ENCODE results near the gene NAV2. TPM values are rescaled to one million over a fixed set of nuclear protein-coding genes. Genes with fewer than 3 reads are reported as not detected.
A peak's percentile ranks its signal among the peaks of the same experiment; 100 is the strongest.

The NAV2 gene
- total RNA-seq, 1 donor from 2014 or later, result not detected

DNA sequence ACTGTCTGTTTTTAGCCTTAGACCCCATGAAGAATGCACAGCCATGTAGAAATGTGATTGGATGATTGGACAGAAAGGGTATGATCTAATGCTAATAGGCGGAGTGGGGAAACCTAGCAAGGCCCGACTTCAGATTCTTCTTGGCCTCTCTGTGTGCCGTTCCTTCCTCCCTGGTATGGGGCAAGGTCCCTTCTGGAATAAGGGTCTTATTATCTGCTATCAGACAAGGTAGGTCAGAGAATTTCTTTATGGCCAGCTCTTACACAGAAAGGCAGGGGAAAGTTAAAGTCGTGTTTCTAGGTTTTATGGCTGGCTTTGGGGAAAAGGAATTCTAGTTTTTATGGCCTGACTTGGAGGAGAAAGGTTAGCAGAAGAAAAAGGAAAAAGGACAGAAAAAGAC is 417.0 kb downstream of the NAV2 start:
- H3K27me3 Mint-ChIP-seq, result peaks cover 24% of the 10 kb centered on the region
- no peak for DNase-seq
- H3K4me1 Mint-ChIP-seq, result peaks cover 10% of the 10 kb centered on the region
- no peaks in the 10 kb centered on the region for H3K9me3 Mint-ChIP-seq
- H3K27ac Mint-ChIP-seq, result no peak overlapping the region
- no peak overlapping the region for H3K4me3 Mint-ChIP-seq
- intact Hi-C loops (cut with micrococcal nuclease), result loop anchor here (5.0 kb wide), 2 partner anchors 177 to 208 kb away; no protein-coding TSS in a partner anchor
- H3K36me3 Mint-ChIP-seq (ENCODE audit: low read depth), result no peaks in the 10 kb centered on the region

- Mint-ChIP-seq H3K36me3 (ENCODE audit: low read depth) (no peaks in the 10 kb centered on the region), H3K4me1 (peaks cover 10% of the 10 kb centered on the region), H3K9me3 (no peaks in the 10 kb centered on the region), H3K27ac (no peak overlapping the region), H3K4me3 (peak overlapping the region; percentile 70), H3K27me3 (peaks cover 26% of the 10 kb centered on the region)
- DNase-seq, result peak; percentile 81
- intact Hi-C loops (cut with micrococcal nuclease), result loop anchor here (1.0 to 5.0 kb wide), 3 partner anchors 180 to 223 kb away; no protein-coding TSS in a partner anchor
Measured at GRCh38 chr11:20131788-20132666, 419.4 kb downstream of the NAV2 start.

DNA sequence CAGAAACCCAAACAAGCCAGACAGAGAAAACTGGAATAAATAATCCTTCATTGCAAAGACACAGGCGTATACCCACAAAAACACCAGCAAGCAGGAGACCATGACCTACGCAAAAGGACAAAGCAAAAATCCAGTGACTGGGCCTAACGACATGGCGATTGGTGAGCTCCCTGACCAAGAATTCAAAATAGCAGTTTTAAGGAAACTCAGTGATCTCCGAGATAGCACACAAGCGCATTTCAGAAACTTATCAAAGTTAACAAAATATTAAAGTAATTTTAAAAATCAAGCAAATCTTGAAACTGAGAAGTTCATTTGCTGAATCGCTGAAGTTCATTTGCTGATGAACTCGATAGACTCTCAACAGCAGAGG is 420.0 kb downstream of the NAV2 start:
- intact Hi-C loops (cut with micrococcal nuclease), result loop anchor here (1.0 to 5.0 kb wide), 3 partner anchors 180 to 223 kb away; no protein-coding TSS in a partner anchor
- H3K9me3 Mint-ChIP-seq, result no peaks in the 10 kb centered on the region

DNA sequence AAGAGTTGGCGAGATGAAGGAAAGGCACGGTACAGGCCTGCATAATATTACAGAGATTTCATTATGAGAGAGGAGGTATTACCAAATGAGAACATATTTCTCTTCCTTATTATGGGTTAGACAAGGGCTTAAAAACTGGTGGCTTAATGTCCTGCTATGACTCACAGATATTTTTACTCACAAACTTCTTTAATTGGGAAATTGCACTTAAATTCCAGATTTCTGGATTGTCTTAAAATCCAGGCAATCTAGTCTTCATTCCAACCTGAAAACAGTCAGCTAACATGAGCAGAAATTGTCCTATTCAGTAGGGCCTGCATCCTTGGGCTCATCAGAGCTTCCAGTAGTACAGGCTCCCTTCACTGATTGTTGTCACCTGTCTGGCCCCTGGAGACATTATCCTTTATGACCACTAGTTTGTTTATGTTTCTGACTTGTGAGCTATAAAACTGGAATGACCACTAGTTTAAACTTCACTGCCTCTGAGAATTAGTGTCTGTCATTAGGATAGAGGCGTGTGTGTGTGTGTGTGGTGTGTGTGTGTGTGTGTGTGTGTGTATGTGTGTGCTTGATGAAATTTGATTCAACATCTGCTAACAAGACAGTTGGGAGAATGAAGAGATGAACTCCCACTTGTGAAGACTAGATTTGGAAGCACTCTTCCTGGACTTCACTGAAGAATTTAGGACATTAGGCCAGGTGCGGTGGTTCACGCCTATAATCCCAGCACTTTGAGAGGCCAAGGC is 422.5 kb downstream of the NAV2 start:
- no peaks in the 10 kb centered on the region for H3K9me3 Mint-ChIP-seq
- no peak overlapping the region for H3K4me3 Mint-ChIP-seq
- H3K27me3 Mint-ChIP-seq, result peaks cover 33% of the 10 kb centered on the region
- DNase-seq, result no peak
- peaks cover 10% of the 10 kb centered on the region for H3K4me1 Mint-ChIP-seq
- H3K27ac Mint-ChIP-seq, result no peak overlapping the region
- intact Hi-C loops (cut with micrococcal nuclease), result loop anchor here (5.0 kb wide), 3 partner anchors 183 to 688 kb away; no protein-coding TSS in a partner anchor
- H3K36me3 Mint-ChIP-seq (ENCODE audit: low read depth), result no peaks in the 10 kb centered on the region

More for the DNA sequence above, 420.0 kb downstream of the NAV2 start:
- Mint-ChIP-seq H3K4me1 (peaks cover 10% of the 10 kb centered on the region), H3K36me3 (ENCODE audit: low read depth) (no peaks in the 10 kb centered on the region), H3K27me3 (peaks cover 26% of the 10 kb centered on the region), H3K27ac (no peak overlapping the region), H3K4me3 (peak overlapping the region; percentile 70)
- DNase-seq, result no peak

GRCh38 chr11:20137637-20138036 is 425.0 kb downstream of the NAV2 start:
- no peak overlapping the region for H3K4me3 Mint-ChIP-seq
- H3K9me3 Mint-ChIP-seq, result no peaks in the 10 kb centered on the region
- DNase-seq, result no peak
- H3K27me3 Mint-ChIP-seq, result peaks cover 19% of the 10 kb centered on the region
- H3K4me1 Mint-ChIP-seq, result no peaks in the 10 kb centered on the region
- intact Hi-C loops (cut with micrococcal nuclease), result loop anchor here (5.0 kb wide), 1 partner anchor 690 kb away; no protein-coding TSS in a partner anchor
- H3K27ac Mint-ChIP-seq, result no peak overlapping the region
- no peaks in the 10 kb centered on the region for H3K36me3 Mint-ChIP-seq (ENCODE audit: low read depth)

DNA sequence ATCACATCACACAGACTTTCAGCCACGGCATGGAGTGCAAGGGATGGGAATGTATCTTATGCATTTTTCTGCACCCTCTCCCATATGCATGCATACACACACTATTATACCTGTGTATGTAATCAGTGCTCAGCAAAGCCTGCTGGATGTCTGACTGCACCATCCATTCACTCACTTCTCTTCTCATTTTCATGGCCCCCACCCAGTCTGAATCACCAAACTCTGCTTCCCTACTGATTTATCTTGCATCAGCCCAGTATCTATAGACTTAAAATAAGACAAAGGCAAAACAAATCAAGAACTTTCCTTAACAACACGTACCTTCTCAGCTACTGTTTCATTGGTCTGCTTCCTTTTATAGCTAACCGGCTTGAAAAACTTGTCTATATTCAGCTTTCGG is 426.1 kb downstream of the NAV2 start:
- Mint-ChIP-seq H3K36me3 (ENCODE audit: low read depth) (no peaks in the 10 kb centered on the region), H3K4me3 (no peak overlapping the region), H3K4me1 (no peaks in the 10 kb centered on the region), H3K27ac (no peak overlapping the region), H3K27me3 (peaks cover 15% of the 10 kb centered on the region), H3K9me3 (no peaks in the 10 kb centered on the region)
- DNase-seq, result no peak
- intact Hi-C loops (cut with micrococcal nuclease), result loop anchor here (5.0 kb wide), 1 partner anchor 691 kb away; no protein-coding TSS in a partner anchor

GRCh38 chr11:20154381-20154780 is 441.7 kb downstream of the NAV2 start:
- no peak overlapping the region for H3K4me3 Mint-ChIP-seq
- no peak overlapping the region for H3K27ac Mint-ChIP-seq
- no peak for DNase-seq
- peaks cover 46% of the 10 kb centered on the region for H3K27me3 Mint-ChIP-seq
- peaks cover 16% of the 10 kb centered on the region for H3K4me1 Mint-ChIP-seq
- H3K9me3 Mint-ChIP-seq, result peaks cover 20% of the 10 kb centered on the region
- peaks cover 10% of the 10 kb centered on the region for H3K36me3 Mint-ChIP-seq (ENCODE audit: low read depth)
- intact Hi-C loops (cut with micrococcal nuclease), result no loop called here

- Mint-ChIP-seq H3K27me3 (peaks cover 55% of the 10 kb centered on the region), H3K27ac (peak overlapping the region; percentile 45), H3K9me3 (peaks cover 22% of the 10 kb centered on the region), H3K4me1 (peaks cover 16% of the 10 kb centered on the region), H3K4me3 (peak overlapping the region; percentile 68), H3K36me3 (ENCODE audit: low read depth) (peaks cover 10% of the 10 kb centered on the region)
- intact Hi-C loops (cut with micrococcal nuclease), result no loop called here
- DNase-seq, result no peak
Measured at GRCh38 chr11:20155683-20156279, 443.1 kb downstream of the NAV2 start.

- Mint-ChIP-seq H3K36me3 (ENCODE audit: low read depth) (peaks cover 10% of the 10 kb centered on the region), H3K9me3 (peaks cover 26% of the 10 kb centered on the region), H3K27me3 (peaks cover 60% of the 10 kb centered on the region), H3K27ac (no peak overlapping the region), H3K4me1 (peaks cover 16% of the 10 kb centered on the region), H3K4me3 (peak overlapping the region; percentile 68)
- peak; percentile 75 for DNase-seq
- intact Hi-C loops (cut with micrococcal nuclease), result no loop called here
Measured at GRCh38 chr11:20156280-20156875, 443.7 kb downstream of the NAV2 start.

DNA sequence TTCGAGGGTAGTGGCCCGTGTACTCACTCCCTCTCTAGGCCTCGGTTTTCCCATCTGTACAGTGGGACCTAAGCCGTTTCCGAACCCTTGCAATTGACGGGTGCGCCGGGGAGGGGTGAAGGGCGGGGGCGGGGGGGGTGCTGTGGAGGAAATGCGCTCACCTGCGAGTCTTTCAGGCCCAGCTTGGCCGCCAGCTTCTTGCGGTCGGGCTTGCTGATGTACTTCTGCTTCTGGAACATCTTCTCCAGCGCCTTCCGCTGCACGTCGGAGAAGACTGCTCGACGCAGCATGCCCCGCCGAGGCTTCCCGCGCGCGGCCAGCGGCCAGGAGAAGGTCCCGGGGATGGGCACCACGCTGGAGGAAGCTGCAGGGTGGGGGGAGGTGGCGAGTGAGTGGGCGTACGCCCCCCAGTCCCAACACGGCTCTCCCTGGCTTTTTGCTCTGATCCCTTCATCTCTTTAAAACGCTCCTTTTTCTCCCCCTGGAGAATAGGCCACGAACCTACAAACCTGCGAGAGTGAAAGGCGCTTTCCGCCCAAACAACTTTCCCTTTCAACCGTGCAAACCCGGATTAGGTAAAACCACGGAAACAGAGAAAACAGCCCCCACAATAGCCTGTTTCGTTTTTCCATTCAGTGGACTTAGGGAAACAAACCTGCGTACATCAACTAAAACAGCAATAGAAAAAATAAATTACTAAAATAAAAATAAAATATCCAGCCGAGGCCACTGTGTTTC is 444.4 kb downstream of the NAV2 start:
- Mint-ChIP-seq H3K27me3 (peaks cover 65% of the 10 kb centered on the region), H3K27ac (no peak overlapping the region), H3K36me3 (ENCODE audit: low read depth) (peaks cover 10% of the 10 kb centered on the region), H3K4me3 (peak overlapping the region; percentile 62), H3K4me1 (peaks cover 16% of the 10 kb centered on the region), H3K9me3 (peaks cover 28% of the 10 kb centered on the region)
- DNase-seq, result peak; percentile 73
- intact Hi-C loops (cut with micrococcal nuclease), result no loop called here

DNA sequence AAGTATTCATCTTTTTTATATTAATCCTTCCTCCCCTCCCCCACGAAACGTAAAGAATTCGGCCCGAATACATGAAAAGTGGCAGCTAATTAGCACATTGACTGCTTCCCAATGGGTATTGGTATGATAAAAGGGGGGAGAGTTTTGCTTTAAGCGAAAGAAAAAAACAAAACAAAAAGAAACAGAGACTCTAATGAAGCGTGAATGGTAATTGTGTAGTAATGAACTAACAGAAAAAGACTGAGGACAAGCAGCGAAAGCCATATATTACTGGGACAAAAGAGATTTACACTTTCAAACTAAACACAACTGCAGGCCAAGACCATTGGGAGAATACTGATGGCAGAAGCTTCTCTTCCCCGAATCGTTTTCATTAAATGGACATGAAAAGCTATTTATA is 445.1 kb downstream of the NAV2 start:
- Mint-ChIP-seq H3K27me3 (peaks cover 71% of the 10 kb centered on the region), H3K4me1 (peaks cover 16% of the 10 kb centered on the region), H3K9me3 (peaks cover 34% of the 10 kb centered on the region), H3K4me3 (peak overlapping the region; percentile 23), H3K36me3 (ENCODE audit: low read depth) (peaks cover 11% of the 10 kb centered on the region), H3K27ac (no peak overlapping the region)
- intact Hi-C loops (cut with micrococcal nuclease), result no loop called here
- no peak for DNase-seq

DNA sequence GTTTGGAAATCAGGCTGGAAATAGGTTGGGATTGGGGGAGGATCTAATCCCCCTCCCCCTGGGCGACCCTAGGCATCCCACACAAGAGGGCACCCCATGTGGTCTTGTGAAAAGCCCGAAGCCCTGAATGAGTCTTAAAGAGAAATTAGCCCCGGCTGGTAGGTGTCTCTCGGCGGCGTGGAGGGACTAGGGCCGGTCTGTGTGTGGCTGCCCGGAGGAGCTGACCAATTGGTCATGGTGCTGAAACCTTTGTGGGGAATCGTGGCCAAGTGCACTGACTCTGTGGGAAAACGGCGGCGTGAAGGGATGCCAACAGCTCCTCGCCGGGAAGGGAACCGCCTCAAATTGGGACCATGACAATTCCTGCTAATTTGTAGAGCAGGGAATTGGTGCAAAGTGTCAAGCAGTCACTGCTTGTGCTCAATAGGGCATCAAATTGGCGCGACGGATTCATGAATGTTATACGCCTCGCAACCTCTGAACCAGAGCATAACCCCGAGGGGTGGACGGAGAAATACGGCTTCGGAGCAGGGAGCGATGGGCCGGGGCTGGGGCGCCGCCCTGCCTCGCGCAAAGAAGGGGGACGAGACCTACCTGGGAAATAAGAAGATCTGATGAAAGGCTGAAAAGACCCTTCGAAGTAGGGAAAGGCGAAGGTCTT is 446.1 kb downstream of the NAV2 start:
- Mint-ChIP-seq H3K4me3 (no peak overlapping the region), H3K27ac (peak overlapping the region; percentile 22), H3K27me3 (peaks cover 76% of the 10 kb centered on the region), H3K4me1 (peaks cover 20% of the 10 kb centered on the region), H3K9me3 (peaks cover 39% of the 10 kb centered on the region), H3K36me3 (ENCODE audit: low read depth) (peaks cover 11% of the 10 kb centered on the region)
- intact Hi-C loops (cut with micrococcal nuclease), result no loop called here
- peak; percentile 66 for DNase-seq

Measured in activated CD4-positive, alpha-beta T cell treated with anti-CD3 and anti-CD28 coated beads, Interleukin-2, amount 10 ng/mL, durations not matched to agents 24 days and 14 days (primary cell).